ENCODE results near the gene TPSG1. TPM values are rescaled to one million over a fixed set of nuclear protein-coding genes. Genes with fewer than 3 reads are reported as not detected.

The TPSG1 gene
- total RNA-seq, 1 donor from 2014 or later, result not detected

- peaks cover 8% of the 10 kb centered on the region for H3K4me1 Mint-ChIP-seq (ENCODE audit: low read depth, unreplicated experiment)
Measured at GRCh38 chr16:1184980-1185379, 40.1 kb downstream of the TPSG1 start.

GRCh38 chr16:1184156-1184868 is 40.8 kb downstream of the TPSG1 start:
- no peak overlapping the region for H2AFZ ChIP-seq (ENCODE audit: low read depth, low read length)
- H3K9ac ChIP-seq (ENCODE audit: low read length), result no peak overlapping the region
- H3K4me1 Mint-ChIP-seq (ENCODE audit: low read depth, unreplicated experiment), result peaks cover 8% of the 10 kb centered on the region
- no peaks in the 10 kb centered on the region for H3K36me3 ChIP-seq (ENCODE audit: insufficient read depth, low read length)
- peaks cover 2% of the 10 kb centered on the region for H3K79me2 ChIP-seq (ENCODE audit: insufficient read depth, low read length)
- no peak for TF ChIP-seq CTCF (IDR thresholded peaks at IDR 0.05; ENCODE audit: insufficient read depth, low read depth, low read length)
- no peak for TF ChIP-seq EZH2 (IDR thresholded peaks at IDR 0.05; ENCODE audit: insufficient read depth, low read length)
- H3K4me1 ChIP-seq (ENCODE audit: insufficient read depth, low read length), result peaks cover 32% of the 10 kb centered on the region
- H3K4me3 ChIP-seq (ENCODE audit: insufficient read depth, low read depth, low read length), result no peak overlapping the region
- FAIRE-seq (no peak), DNase-seq (ENCODE audit: low read depth) (no peak)
- no peak overlapping the region for H3K4me3 Mint-ChIP-seq (ENCODE audit: unreplicated experiment)
- no peak overlapping the region for H3K4me2 ChIP-seq (ENCODE audit: low read length)
- H3K27ac ChIP-seq (ENCODE audit: low read depth, low read length), result no peak overlapping the region
- no peaks in the 10 kb centered on the region for H3K9me3 ChIP-seq (ENCODE audit: insufficient read depth, low read depth, low read length)
- peaks cover 2% of the 10 kb centered on the region for H3K9me3 Mint-ChIP-seq (ENCODE audit: unreplicated experiment)
- peaks cover 4% of the 10 kb centered on the region for H3K36me3 Mint-ChIP-seq (ENCODE audit: low read depth, unreplicated experiment)
- H3K27me3 Mint-ChIP-seq (ENCODE audit: low read depth, unreplicated experiment), result peaks cover 2% of the 10 kb centered on the region
- peaks cover 24% of the 10 kb centered on the region for H4K20me1 ChIP-seq (ENCODE audit: insufficient read depth, low read length)
- no peaks in the 10 kb centered on the region for H3K27me3 ChIP-seq (ENCODE audit: insufficient read depth, low read length)
- H3K27ac Mint-ChIP-seq (ENCODE audit: unreplicated experiment), result no peak overlapping the region

More at GRCh38 chr16:1184980-1185379, 40.1 kb downstream of the TPSG1 start:
- Histone ChIP-seq H3K9ac (ENCODE audit: low read length) (no peak overlapping the region), H3K79me2 (ENCODE audit: insufficient read depth, low read length) (peaks cover 2% of the 10 kb centered on the region), H3K27me3 (ENCODE audit: insufficient read depth, low read length) (no peaks in the 10 kb centered on the region), H3K36me3 (ENCODE audit: insufficient read depth, low read length) (no peaks in the 10 kb centered on the region), H3K4me2 (ENCODE audit: low read length) (no peak overlapping the region), H3K4me1 (ENCODE audit: insufficient read depth, low read length) (peaks cover 32% of the 10 kb centered on the region), H3K27ac (ENCODE audit: low read depth, low read length) (no peak overlapping the region), H3K9me3 (ENCODE audit: insufficient read depth, low read depth, low read length) (no peaks in the 10 kb centered on the region), H4K20me1 (ENCODE audit: insufficient read depth, low read length) (peaks cover 30% of the 10 kb centered on the region), H3K4me3 (ENCODE audit: insufficient read depth, low read depth, low read length) (no peak overlapping the region), H2AFZ (ENCODE audit: low read depth, low read length) (no peak overlapping the region)
- H3K27ac Mint-ChIP-seq (ENCODE audit: unreplicated experiment), result no peak overlapping the region
- FAIRE-seq (no peak), DNase-seq (ENCODE audit: low read depth) (no peak)
- peaks cover 2% of the 10 kb centered on the region for H3K9me3 Mint-ChIP-seq (ENCODE audit: unreplicated experiment)
- no peak for TF ChIP-seq CTCF (IDR thresholded peaks at IDR 0.05; ENCODE audit: insufficient read depth, low read depth, low read length)
- no peak for TF ChIP-seq EZH2 (IDR thresholded peaks at IDR 0.05; ENCODE audit: insufficient read depth, low read length)
- H3K4me3 Mint-ChIP-seq (ENCODE audit: unreplicated experiment), result no peak overlapping the region
- H3K27me3 Mint-ChIP-seq (ENCODE audit: low read depth, unreplicated experiment), result peaks cover 2% of the 10 kb centered on the region
- H3K36me3 Mint-ChIP-seq (ENCODE audit: low read depth, unreplicated experiment), result peaks cover 4% of the 10 kb centered on the region

All from astrocyte (in vitro differentiated cells and primary cell).